GM18867 (cell line): ENCODE data around the gene LRP3.

Experiments used
- ATAC-seq: cut with Tn5 transposase; IDR thresholded peaks from one replicate; pipeline ENCODE4 v1.9.1; 2021; ENCODE audit warnings: mild to moderate bottlenecking, moderate library complexity; ENCODE audit not compliant: unreplicated experiment

LRP3 gene

GRCh38 chr19:33235269-33235995 is 41.3 kb downstream of the LRP3 start:
- peak; percentile 93 for ATAC-seq

GRCh38 chr19:33235996-33236350 is 41.8 kb downstream of the LRP3 start:
- no peak for ATAC-seq

- ATAC-seq = no peak
Observed at GRCh38 chr19:33236696-33237390, 42.7 kb downstream of the LRP3 start.

- ATAC-seq = no peak
Observed at GRCh38 chr19:33238481-33239149, 44.5 kb downstream of the LRP3 start.

- ATAC-seq = no peak
Observed at GRCh38 chr19:33239223-33239975, 45.3 kb downstream of the LRP3 start.

- no peak for ATAC-seq
Observed at GRCh38 chr19:33240181-33240771, 46.1 kb downstream of the LRP3 start.

GRCh38 chr19:33241091-33241529 is 47.0 kb downstream of the LRP3 start:
- ATAC-seq = no peak

- ATAC-seq = no peak
Observed at GRCh38 chr19:33241530-33242101, 47.5 kb downstream of the LRP3 start.

- no peak for ATAC-seq
Observed at GRCh38 chr19:33242131-33242530, 48.0 kb downstream of the LRP3 start.

- ATAC-seq = no peak
Observed at GRCh38 chr19:33242911-33243310, 48.8 kb downstream of the LRP3 start.

- ATAC-seq = no peak
Observed at GRCh38 chr19:33245948-33246708, 52.0 kb downstream of the LRP3 start.

- no peak for ATAC-seq
Observed at GRCh38 chr19:33246709-33247440, 52.7 kb downstream of the LRP3 start.

- no peak for ATAC-seq
Observed at GRCh38 chr19:33247441-33247819, 53.3 kb downstream of the LRP3 start.

- ATAC-seq = no peak
Observed at GRCh38 chr19:33248104-33248503, 54.0 kb downstream of the LRP3 start.

GRCh38 chr19:33248553-33248953 is 54.4 kb downstream of the LRP3 start:
- ATAC-seq = no peak

- no peak for ATAC-seq
Observed at GRCh38 chr19:33248954-33249613, 55.0 kb downstream of the LRP3 start.

- no peak for ATAC-seq
Observed at GRCh38 chr19:33249740-33250366, 55.7 kb downstream of the LRP3 start.

GRCh38 chr19:33250500-33250899 is 56.4 kb downstream of the LRP3 start:
- ATAC-seq = no peak
